ENCODE data around the gene CTNNA3. TPM values are rescaled to one million over a fixed set of nuclear protein-coding genes. Genes with fewer than 3 reads are reported as not detected.
A peak's percentile ranks its signal among the peaks of the same experiment; 100 is the strongest.

Gene CTNNA3
- total RNA-seq, 1 experiment from 2014 or later: not detected

DNA sequence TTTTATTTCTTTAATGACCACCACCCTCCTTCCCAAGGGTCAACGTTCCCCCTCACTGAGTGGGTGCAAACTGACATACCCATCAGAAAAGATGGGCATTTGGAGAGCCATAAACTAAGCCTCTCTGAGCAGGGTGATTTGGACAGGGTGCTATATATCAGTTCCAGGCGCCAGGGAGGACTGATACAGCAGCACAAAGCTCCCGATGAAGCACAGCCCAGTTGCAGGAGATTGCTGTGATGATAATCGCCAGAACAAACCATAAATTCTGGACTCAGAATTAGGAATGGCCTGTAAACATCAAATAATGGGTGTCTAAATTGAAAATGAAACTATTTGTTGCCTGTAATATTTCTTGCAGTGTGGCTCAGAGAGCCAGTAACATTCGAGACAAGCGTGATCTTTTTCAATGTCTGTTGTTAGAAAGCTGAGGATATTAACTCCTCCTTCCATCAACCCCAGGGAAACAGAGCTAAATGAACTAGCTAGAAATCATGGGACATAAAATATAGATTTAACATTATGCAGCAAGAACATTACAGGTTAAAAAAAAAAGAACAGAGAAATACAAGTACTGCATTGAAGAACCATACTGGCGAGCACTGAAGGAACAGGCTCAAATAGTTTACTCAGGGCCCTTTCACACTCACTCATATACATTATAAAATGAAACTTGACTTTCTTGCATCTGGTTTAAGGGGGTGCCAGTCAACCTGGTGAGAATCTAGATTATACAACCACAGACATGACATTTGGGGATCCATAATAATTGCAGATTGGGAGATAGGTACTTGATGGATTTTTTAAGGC is 907.6 kb downstream of the CTNNA3 start:
- no peak overlapping the region for H3K4me3 Mint-ChIP-seq (ENCODE audit: low read depth, unreplicated experiment)
- H3K9me3 Mint-ChIP-seq (ENCODE audit: low read depth, unreplicated experiment): no peaks in the 10 kb centered on the region
- CTCF ChIA-PET: interaction anchor here (0.6 kb wide), 1 partner anchor 11 kb away, joined by 4 read pairs; no protein-coding TSS in a partner anchor
- no peaks in the 10 kb centered on the region for H3K36me3 Mint-ChIP-seq (ENCODE audit: insufficient read depth, unreplicated experiment)
- TF ChIP-seq, protein P1, sequence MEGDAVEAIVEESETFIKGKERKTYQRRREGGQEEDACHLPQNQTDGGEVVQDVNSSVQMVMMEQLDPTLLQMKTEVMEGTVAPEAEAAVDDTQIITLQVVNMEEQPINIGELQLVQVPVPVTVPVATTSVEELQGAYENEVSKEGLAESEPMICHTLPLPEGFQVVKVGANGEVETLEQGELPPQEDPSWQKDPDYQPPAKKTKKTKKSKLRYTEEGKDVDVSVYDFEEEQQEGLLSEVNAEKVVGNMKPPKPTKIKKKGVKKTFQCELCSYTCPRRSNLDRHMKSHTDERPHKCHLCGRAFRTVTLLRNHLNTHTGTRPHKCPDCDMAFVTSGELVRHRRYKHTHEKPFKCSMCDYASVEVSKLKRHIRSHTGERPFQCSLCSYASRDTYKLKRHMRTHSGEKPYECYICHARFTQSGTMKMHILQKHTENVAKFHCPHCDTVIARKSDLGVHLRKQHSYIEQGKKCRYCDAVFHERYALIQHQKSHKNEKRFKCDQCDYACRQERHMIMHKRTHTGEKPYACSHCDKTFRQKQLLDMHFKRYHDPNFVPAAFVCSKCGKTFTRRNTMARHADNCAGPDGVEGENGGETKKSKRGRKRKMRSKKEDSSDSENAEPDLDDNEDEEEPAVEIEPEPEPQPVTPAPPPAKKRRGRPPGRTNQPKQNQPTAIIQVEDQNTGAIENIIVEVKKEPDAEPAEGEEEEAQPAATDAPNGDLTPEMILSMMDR (IDR thresholded peaks at IDR 0.05; ENCODE audit: unreplicated experiment): no peak
- peaks cover 8% of the 10 kb centered on the region for H3K4me1 Mint-ChIP-seq (ENCODE audit: low read depth, unreplicated experiment)
- BruUV-seq (replicated peaks): no TSS peak
- intact Hi-C loops (cut with micrococcal nuclease; ENCODE audit: unreplicated experiment): no loop called here
- no peak overlapping the region for H3K27ac Mint-ChIP-seq (ENCODE audit: unreplicated experiment)
- DNase-seq: no peak
- H3K27me3 Mint-ChIP-seq (ENCODE audit: unreplicated experiment): no peaks in the 10 kb centered on the region

DNA sequence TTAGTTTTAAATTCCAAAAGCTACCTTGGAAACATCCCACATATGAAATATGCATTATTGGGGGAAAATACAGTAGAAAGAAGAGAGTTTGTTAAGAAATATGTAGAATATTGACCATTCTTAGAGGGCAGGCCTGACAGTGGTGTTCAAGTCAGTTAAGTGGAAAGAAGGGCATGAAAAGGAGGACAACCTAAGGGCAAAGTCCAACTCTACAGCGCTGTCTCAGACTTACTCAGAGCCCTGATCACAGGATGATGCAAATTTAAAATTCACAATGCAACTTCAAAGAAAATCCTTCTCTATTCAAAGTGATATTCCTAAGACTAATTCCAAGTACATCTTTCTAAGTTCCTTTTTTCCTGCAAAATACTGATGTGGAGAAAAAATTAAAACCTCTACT is 909.3 kb downstream of the CTNNA3 start:
- Mint-ChIP-seq H3K27ac (ENCODE audit: unreplicated experiment) (peak overlapping the region; percentile 19), H3K9me3 (ENCODE audit: low read depth, unreplicated experiment) (no peaks in the 10 kb centered on the region)

DNA sequence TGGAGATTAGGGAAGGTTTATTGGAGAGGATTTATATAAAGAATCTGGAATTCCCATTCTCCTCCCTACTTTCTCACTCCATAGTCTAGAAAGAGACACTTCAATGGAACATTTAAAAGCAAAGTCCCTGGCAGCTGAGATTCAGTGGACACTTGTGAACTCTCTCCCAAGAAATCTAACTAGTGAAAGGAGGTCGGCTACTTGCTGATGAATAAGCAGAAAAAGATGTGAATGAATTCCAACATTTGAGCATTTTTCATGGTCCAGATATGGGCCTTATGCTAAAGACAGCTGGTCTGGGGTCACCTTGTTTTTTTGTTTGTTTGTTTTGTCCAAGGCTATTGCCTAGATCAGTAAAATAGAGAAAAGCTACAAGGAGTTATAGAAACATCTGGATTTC is 911.2 kb downstream of the CTNNA3 start:
- CTCF ChIA-PET: no interaction called here
- TF ChIP-seq, protein P1 (IDR thresholded peaks at IDR 0.05; ENCODE audit: unreplicated experiment): no peak
- no peaks in the 10 kb centered on the region for H3K36me3 Mint-ChIP-seq (ENCODE audit: insufficient read depth, unreplicated experiment)
- no peaks in the 10 kb centered on the region for H3K27me3 Mint-ChIP-seq (ENCODE audit: unreplicated experiment)
- intact Hi-C loops (cut with micrococcal nuclease; ENCODE audit: unreplicated experiment): no loop called here
- peaks cover 15% of the 10 kb centered on the region for H3K4me1 Mint-ChIP-seq (ENCODE audit: low read depth, unreplicated experiment)
- BruUV-seq (replicated peaks): no TSS peak
- H3K4me3 Mint-ChIP-seq (ENCODE audit: low read depth, unreplicated experiment): no peak overlapping the region
- no peak overlapping the region for H3K27ac Mint-ChIP-seq (ENCODE audit: unreplicated experiment)
- H3K9me3 Mint-ChIP-seq (ENCODE audit: low read depth, unreplicated experiment): no peaks in the 10 kb centered on the region
- no peak for DNase-seq

More for the DNA sequence above, 909.3 kb downstream of the CTNNA3 start:
- no peaks in the 10 kb centered on the region for H3K27me3 Mint-ChIP-seq (ENCODE audit: unreplicated experiment)
- BruUV-seq (replicated peaks): no TSS peak
- H3K4me3 Mint-ChIP-seq (ENCODE audit: low read depth, unreplicated experiment): no peak overlapping the region
- no peak for DNase-seq
- H3K4me1 Mint-ChIP-seq (ENCODE audit: low read depth, unreplicated experiment): peaks cover 15% of the 10 kb centered on the region
- intact Hi-C loops (cut with micrococcal nuclease; ENCODE audit: unreplicated experiment): no loop called here
- TF ChIP-seq, protein P1 (IDR thresholded peaks at IDR 0.05; ENCODE audit: unreplicated experiment): no peak
- CTCF ChIA-PET: interaction anchor here (1.6 kb wide), 1 partner anchor 12 kb away, joined by 5 read pairs; no protein-coding TSS in a partner anchor
- H3K36me3 Mint-ChIP-seq (ENCODE audit: insufficient read depth, unreplicated experiment): no peaks in the 10 kb centered on the region

DNA sequence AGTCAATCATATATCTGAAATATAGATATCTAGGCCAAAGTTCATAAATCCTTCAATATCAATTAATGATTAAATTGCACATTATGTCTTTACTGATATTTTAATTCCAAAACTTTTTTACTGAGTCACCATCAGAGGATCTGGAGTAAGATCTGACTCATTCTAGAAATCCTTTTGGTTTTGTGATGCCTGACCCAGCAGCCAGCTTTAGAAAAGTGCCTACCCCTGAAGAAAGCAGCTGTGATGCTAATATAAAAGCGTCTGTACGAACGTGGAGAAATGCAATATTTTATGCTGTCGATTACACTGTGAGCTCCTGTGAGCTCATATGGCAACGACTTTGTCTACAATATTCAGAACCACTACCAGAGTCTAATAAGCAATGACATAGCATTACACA is 912.7 kb downstream of the CTNNA3 start:
- intact Hi-C loops (cut with micrococcal nuclease; ENCODE audit: unreplicated experiment): no loop called here
- Mint-ChIP-seq H3K4me1 (ENCODE audit: low read depth, unreplicated experiment) (peaks cover 15% of the 10 kb centered on the region), H3K9me3 (ENCODE audit: low read depth, unreplicated experiment) (no peaks in the 10 kb centered on the region), H3K27ac (ENCODE audit: unreplicated experiment) (no peak overlapping the region), H3K4me3 (ENCODE audit: low read depth, unreplicated experiment) (no peak overlapping the region), H3K36me3 (ENCODE audit: insufficient read depth, unreplicated experiment) (no peaks in the 10 kb centered on the region), H3K27me3 (ENCODE audit: unreplicated experiment) (no peaks in the 10 kb centered on the region)
- TF ChIP-seq, protein P1 (IDR thresholded peaks at IDR 0.05; ENCODE audit: unreplicated experiment): no peak
- CTCF ChIA-PET: interaction anchor here (0.6 kb wide), 1 partner anchor 143 kb away, joined by 3 read pairs; the partner anchor contains the start of gene LRRTM3
- BruUV-seq (replicated peaks): no TSS peak
- no peak for DNase-seq
